ENCODE data around the gene FBN1.
A peak's percentile ranks its signal among the peaks of the same experiment; 100 is the strongest.

Gene FBN1

GRCh38 chr15:48388910-48389309 is 256.6 kb downstream of the FBN1 start:
- no peak for DNase-seq

DNA sequence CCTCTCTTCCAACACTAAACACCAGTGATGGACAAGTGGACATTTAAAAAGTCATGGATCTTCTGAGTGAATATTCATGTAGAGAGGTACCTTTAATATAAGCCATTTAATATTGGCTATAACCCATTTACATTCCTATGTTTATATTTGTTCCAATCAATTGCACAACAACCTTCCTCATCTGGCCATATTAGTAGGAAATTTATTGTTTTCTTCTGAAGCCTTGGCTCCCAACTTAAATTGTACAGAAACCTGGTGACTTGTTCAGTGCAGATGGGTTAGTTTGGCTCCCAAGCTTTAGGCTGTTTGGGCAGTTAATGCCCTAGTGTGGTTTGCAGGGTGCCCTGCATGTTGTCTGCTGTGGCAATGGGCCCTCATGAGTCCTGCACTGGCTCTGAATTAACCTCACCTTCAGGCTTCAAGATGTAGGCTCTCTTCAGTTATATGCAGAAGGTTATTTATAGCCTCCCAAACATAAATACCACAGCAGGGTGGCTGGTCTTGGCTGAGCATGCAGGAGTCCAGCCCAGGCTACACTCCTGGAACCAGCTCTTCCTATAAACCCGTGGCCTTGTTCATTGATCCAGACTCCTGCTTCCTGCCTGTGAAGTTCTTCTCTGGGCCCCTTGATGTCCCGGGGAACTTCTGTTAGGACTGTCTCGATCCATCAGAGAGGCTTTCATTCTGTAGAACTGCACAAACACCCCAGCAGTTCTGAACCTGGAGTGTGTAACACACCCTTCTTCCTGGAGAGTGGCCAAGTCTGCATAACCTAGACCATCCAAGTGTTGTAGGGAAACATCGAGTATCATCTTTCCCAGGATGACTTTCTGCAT is 257.3 kb downstream of the FBN1 start:
- DNase-seq: no peak

DNA sequence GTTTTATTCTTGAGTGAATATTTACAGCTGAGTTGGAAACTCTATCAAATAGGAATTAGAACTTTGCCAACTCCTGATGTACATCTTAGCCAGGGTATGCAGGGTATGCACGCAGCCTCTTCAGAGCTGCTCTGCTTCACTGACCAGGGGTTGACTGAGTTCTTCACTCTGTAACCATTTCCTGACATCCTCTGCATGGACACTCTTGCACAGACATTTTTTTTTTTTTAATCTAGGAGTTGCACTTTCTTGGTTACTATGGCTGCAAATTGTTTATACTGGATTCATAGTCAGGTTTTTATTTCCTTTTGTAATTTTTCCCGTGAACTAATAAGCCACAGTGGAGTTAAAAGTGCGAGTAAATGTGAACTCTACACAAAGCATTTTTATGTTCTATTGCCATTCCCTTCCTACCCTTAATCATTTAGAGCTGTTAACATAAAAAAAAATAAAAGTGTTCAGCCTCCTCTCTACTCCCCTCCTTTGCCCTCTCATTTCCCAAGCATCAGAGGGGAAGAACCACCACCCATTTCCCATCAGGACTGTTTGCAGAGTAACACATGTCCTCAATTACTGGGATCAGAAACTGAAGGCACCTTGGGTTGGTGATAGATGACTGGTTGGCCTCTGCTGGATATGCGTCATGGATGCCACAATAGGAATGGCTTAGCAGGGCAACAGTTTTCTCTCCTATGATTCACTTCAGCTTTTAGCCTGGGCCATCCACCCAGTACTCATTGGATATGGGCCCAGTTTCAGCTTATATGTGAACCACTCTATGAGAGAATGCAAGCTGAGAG is 260.3 kb downstream of the FBN1 start:
- DNase-seq: peak; percentile 50

GRCh38 chr15:48384616-48385015 is 260.9 kb downstream of the FBN1 start:
- no peak for DNase-seq

- no peak for DNase-seq
Measured at GRCh38 chr15:48383031-48383430, 262.5 kb downstream of the FBN1 start.

DNA sequence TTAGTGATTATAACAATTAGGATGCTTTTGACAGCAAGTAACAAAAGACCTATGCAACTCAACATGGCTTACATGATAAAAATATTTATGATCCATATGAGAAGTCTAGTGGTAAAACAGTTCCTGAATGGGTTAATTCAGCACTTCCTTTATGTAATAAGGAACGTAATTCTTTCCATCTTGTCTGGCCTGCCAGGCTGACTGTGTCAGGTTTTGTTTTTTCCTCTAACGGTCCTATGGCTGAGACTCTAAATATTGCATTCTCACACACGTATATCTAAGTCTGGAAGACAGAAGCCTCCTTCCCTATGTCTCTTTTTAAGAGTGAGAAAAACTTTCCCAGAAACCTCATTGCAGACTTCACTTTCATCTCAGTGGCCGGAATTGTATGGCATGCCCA is 263.6 kb downstream of the FBN1 start:
- DNase-seq: no peak

DNA sequence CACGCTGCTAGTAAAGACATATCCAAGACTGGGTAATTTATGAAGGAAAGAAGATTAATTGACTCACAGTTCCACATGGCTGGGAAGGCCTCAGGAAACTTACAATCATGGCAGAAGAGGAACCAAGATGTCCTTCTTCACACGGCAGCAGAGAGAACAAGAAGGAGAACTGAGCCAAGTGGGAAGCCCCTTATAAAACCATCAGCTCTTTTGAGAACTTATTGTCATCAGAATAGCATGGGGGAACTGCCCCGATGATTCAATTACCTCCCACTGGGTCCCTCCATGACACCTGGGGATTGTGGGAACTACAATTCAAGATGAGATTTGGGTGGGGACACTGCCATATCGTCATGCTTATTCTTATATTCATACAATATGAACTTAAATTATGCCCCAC is 265.3 kb downstream of the FBN1 start:
- DNase-seq: no peak

DNA sequence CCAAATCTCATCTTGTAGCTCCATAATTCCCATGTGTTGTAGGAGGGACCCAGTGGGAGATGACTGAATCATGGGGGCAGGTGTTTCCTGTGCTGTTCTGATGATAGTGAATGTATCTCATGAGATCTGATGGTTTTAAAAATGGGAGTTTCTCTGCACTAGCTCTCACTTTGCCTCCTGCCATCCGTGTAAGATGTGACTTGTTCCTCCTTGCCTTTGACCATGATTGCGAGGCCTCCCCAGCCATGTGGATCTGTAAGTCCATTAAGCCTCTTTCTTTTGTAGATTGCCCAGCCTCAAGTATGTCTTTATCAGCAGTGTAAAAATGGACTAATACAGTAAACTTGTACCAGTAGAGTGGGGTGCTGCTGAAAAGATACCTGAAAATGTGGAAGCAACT is 269.7 kb downstream of the FBN1 start:
- no peak for DNase-seq

DNA sequence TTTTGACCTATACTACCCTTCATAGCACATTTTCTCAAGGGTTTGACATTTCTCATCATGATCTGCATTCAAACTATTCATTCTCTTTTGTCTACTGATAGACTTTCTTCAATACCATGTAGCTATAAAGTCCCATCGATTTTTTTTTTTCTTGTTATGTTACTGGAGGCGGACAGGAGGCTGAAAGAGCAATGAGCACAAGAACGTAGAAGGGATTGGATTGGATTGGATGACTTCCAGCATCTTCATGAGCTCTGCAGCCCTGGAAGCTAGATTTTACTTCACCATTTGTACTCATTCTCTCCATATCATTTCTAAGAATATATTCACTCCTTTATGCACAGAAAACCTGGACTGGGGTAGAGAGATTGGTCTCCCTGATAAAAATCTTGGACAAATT is 271.0 kb downstream of the FBN1 start:
- DNase-seq: no peak

GRCh38 chr15:48373821-48374451 is 271.6 kb downstream of the FBN1 start:
- DNase-seq: peak; percentile 65

DNA sequence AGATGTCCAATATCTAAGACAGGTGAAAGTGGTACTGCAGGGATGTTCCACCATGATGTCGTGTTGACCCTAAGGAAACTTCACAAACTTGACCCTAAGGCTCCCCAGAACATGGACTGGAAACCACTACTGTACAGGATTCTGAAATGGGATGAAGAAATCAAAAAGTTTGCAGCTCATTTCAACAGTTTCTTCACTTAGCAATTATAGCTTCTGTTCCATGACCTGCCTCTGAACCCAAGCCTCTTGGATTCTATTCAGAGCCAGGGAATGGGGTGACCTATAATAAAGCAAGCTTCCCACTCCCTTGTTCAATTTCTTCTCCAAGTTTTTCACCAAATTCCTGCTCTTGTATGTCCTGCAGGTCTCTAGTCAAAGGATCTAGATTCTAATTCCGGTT is 273.5 kb downstream of the FBN1 start:
- DNase-seq: no peak

GRCh38 chr15:48371550-48371949 is 274.0 kb downstream of the FBN1 start:
- no peak for DNase-seq

DNA sequence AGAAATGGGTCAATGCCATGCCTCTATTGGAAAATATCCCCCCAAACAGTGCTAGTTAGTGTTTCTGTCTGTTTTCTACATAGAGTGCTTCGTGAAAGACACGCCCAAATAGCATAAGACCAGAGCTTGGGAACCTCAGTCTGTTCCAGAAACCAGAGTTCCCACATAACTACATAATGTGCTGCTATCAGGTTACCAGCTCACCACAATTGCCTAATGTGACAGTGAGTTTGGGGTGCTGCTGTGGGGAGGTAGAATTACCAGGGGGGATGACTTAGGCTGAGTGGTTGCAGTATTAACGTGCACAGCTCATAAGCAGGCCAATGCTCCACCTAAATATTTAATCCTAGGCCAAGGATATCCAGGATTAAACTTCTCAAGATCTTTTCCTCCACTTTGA is 275.0 kb downstream of the FBN1 start:
- peak; percentile 97 for DNase-seq

- peak; percentile 31 for DNase-seq
Measured at GRCh38 chr15:48367483-48367882, 278.0 kb downstream of the FBN1 start.

- DNase-seq: no peak
Measured at GRCh38 chr15:48366584-48367312, 278.8 kb downstream of the FBN1 start.

DNA sequence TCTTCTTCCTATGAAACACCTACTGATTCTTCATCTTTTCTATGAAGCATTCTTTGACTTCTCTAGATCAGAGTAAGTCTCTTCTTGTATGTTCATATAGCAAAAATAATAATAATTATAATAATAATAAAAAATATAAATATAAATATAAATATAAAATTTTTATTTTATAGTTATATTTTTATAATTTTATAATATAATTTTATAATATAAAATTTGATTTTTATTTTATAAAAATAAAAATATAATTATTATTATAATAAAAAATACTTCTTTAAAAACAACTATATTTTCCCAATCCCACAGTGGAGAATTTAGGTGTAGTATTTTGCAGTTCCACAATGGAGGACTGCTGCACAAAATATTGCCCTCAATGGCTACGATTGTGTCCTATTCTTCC is 279.9 kb downstream of the FBN1 start:
- DNase-seq: no peak

DNA sequence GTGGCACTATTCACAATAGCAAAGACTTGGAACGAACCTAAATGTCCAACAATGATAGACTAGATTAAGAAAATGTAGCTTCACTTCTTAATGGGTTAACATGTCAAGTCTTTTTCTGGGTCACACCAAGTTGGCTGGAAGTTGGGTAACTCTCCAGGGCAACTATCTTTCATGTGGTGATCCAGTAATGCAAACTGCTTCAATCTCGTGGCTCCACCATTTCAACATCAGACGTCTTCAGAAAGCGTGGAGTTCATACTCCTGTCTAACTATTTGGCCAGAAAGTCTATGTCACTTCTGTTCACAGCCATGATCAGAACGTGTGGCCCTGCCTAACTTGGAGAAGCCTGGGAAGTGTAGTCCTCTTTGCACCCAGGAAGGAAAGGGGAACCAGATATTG is 282.0 kb downstream of the FBN1 start:
- DNase-seq: no peak

DNA sequence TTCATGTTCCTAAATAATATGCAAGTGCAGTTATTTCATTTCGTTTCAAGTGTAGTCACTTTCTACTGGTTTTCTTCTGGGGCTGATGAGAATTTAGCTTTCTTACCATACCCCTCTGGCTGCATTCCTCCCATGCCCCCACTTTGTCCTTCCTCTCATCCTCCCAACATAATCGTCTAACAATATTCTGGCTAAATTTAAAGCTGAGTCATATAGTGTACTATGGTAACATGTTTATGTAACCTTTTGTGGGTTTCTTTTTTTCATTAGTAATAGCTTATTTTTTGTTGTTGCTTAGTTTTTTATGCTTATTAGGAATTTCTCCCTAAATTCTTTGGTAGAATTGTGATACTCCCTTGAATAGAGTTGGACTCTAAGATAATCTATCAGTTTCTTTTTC is 283.8 kb downstream of the FBN1 start:
- peak; percentile 88 for DNase-seq

DNA sequence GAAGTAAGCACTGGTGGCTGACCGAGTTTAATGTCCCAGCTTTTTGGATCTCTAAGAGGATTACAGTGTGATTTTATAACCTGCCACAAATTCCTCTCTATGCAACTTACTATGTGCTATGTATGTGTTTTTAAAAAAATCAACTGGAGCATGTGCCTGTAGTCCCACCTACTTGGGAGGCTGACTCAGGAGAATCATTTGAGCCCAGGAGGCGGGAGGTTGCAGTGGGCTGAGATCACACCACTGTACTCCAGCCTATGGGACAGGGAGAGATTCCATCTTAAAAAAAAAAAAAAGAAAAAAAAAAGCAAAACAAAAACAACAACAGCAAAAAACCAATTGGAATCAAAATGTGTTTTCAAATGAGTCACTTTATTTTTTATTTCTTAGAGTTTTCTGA is 284.7 kb downstream of the FBN1 start:
- peak; percentile 93 for DNase-seq
